Activated CD4-positive, alpha-beta T cell treated with anti-CD3 and anti-CD28 coated beads, Interleukin-2, amount 50 U/mL, for 16 hours (primary cell): ENCODE measurements around the gene ENOSF1.

Experiments
- DNase-seq: peaks from one replicate; pipeline ENCODE4 v3.0.0-alpha.2; 2020

Gene ENOSF1

DNA sequence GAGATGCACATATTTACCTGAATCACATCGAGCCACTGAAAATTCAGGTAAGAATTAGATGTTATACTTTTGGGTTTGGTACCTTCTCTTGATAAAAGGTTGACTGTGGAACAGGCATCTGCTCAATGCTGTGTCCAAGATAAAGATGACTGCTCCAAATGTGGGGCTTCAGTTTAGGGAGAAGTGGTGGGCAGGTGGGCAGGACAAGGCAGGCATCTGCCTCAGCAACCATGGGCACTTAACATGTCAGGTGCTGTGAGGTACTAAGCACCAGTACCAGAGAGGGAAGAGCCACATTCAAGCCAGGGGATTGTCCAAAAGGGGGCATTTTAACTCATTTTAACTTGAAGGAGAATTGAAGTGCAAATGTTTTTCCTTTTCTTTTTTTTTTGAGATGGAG is 41.0 kb downstream of the ENOSF1 start:
- DNase-seq = no peak

DNA sequence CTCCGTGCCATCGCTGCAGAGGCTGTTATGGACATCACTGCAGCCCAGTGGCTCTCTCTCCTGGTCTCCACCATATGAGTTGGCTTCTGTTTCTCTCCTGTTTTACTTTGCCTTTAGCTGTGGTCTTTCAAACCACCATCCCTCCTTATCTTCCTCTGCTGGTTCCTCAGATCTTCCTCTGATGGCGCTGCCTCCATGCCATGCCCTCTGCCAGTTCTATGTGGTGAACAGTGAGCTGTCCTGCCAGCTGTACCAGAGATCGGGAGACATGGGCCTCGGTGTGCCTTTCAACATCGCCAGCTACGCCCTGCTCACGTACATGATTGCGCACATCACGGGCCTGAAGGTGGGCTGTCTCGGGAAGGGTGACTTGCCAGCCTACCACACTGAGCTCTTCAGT is 41.9 kb downstream of the ENOSF1 start:
- DNase-seq = no peak

DNA sequence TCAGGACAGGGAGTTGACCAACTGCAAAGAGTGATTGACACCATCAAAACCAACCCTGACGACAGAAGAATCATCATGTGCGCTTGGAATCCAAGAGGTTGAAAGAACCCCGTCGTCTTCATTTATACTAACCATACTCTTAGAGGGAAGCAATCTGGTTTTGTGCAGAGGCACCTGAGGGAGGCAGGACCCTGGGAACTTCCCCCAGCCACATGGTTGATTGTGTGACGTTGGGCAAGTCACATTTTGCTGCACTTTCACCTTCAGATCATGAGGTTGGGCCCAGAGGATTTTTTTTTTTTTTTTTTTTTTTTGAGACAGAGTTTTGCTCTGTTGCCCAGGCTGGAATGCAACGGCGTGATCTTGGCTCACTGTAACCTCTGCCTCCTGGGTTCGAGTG is 43.4 kb downstream of the ENOSF1 start:
- no peak for DNase-seq

DNA sequence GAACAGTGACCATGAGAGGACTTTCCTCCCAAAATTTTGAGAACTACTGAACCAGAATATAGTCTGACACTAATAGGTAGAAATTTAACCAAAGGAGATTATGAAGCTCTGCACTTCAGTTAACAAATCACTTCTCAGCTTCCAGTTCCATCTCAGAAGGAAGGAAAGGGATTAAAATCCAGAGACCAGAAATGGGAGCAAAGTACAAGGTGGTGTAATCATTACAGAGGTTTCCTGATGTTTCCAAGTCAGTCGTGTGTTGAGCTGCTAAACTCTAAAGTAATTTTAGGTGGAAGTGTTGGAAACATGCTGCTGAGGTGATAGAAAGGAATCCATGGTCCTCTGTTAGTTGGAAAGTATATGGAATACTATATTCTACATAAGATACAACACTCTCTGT is 44.2 kb downstream of the ENOSF1 start:
- no peak for DNase-seq

DNA sequence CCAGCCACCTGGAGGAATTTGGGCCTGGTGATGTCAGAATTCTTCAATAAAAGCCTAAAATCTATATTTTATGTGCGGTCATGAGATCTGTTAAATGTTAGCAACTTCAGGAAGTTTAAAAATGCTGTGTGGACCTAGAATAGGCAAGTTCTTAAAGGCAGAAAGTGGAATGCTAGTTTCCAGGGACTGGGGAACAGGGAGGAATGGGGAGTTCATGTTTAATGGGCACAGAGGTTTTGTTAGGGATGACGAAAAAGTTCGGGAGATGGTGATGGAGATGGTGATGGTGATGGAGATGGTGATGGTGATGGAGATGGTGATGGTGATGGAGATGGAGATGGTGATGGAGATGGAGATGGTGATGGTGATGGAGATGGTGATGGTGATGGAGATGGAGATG is 45.8 kb downstream of the ENOSF1 start:
- no peak for DNase-seq

DNA sequence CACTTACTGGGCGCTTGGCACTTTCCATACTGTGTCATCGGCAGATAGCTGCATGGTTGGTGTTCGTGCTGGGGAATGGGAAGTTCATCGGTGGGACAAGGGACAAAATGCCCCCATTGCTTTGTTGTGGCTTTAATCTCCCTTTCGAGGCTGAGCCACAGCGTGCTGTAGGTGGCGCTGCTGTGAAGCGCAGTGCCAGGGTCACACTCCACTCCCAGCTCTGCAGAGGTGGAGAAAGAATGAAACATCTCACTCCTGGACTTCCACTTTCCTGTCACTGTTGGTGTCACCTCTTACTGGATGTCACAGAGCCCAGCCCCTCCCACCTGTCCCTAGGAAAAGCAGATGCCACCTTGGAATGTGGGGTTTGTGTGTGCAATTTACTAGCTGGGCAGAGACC is 46.3 kb downstream of the ENOSF1 start:
- DNase-seq = no peak

DNA sequence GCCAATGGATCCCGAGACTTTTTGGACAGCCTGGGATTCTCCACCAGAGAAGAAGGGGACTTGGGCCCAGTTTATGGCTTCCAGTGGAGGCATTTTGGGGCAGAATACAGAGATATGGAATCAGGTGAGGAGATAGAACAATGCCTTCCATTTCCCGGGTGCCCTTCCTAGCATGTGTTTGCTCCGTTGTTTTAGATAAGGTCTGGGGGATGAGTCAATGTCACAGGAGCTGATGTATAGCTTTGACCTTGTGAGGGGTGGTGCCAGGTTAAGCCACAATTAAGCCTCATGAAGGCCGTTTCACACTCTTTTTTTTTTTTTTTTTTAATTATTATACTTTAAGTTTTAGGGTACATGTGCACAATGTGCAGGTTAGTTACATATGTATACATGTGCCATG is 50.2 kb downstream of the ENOSF1 start:
- no peak for DNase-seq

DNA sequence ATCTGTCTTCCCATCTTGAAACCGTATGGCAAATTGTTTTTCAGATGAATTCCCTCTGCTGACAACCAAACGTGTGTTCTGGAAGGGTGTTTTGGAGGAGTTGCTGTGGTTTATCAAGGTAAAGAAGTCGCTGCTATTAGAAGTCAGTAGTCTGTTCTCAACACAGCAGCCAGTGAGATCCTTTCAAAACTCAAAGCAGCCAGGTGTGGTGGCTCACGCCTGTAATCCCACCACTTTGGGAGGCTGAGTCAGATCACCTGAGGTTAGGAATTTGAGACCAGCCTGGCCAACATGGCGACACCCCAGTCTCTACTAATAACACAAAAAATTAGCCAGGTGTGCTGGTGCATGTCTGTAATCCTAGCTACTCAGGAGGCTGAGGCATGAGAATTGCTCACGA is 52.8 kb downstream of the ENOSF1 start:
- no peak for DNase-seq

DNA sequence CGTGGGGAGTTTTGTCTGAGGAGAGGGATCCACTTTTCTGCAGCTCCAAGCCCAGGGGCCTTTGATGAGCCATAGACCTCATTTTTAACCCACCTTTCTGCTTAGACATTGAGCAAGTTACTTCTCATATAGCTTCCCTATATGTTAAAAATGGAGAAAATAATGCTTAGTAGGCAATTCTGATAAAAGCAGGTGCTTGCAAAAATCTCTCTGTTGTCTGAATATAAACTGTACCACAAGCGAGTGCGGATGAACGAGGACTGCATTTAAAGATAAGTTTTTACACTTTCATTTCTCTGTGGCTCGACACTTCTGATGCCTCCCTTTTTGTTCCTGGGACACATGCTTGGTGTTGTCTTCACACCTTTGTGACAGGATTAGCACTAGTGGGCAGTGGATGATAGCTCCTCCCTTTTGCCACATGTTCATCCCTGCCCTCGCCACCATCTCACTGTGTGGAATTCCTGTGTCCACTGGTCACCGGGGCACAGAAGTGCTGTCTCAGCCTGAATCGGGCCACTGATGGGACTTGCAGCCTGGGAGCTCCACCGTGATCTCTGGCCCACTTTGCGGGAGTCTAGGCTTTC is 53.4 kb downstream of the ENOSF1 start:
- no peak for DNase-seq

DNA sequence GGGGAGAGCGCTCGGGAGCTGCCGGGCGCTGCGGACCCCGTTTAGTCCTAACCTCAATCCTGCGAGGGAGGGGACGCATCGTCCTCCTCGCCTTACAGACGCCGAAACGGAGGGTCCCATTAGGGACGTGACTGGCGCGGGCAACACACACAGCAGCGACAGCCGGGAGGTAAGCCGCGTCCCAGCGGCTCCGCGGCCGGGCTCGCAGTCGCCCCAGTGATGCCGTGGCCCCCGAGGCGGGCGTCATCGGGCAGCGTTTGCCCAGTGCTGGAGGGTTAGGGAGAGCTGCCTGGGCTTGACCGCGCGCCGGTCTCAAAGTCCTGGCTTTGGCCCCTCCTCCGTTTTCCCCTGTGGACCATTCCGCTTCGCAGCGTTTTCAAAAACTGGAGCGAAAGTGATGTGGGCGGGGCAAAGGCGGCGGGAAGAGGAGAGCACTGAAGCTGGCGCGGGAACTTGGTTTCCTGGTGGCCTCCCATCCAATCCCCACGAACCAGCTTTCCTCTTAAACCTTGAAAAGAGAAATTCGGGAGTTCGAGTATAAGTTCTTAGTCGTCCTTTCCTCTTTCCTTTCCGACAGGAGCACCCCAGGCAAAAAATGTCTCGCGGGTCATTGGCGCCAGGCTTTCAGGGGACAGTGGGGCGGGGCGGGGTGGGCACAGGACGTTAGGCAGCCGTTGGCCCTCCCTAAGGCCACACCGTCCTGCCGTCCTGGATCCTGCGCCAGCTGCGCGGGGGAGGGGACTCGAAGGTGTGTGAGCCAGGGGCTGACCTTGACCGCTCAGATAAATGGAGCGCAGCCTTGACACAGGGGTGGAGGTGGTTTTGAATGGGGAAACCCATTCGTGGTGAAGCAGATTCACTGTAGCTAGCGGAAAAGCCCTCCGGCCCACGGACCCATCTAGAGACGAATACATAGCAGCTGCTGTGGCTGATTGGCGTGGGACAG is 54.2 kb downstream of the ENOSF1 start:
- DNase-seq = peak; percentile 91

DNA sequence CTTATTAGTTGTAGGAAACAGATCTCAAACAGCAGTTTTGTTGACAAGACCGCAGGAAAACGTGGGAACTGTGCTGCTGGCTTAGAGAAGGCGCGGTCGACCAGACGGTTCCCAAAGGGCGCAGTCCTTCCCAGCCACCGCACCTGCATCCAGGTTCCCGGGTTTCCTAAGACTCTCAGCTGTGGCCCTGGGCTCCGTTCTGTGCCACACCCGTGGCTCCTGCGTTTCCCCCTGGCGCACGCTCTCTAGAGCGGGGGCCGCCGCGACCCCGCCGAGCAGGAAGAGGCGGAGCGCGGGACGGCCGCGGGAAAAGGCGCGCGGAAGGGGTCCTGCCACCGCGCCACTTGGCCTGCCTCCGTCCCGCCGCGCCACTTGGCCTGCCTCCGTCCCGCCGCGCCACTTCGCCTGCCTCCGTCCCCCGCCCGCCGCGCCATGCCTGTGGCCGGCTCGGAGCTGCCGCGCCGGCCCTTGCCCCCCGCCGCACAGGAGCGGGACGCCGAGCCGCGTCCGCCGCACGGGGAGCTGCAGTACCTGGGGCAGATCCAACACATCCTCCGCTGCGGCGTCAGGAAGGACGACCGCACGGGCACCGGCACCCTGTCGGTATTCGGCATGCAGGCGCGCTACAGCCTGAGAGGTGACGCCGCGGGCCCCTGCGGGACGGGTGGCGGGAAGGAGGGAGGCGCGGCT is 55.0 kb downstream of the ENOSF1 start, which contains the start of gene TYMS:
Gene TYMS, plus strand, starts transcription at position 343 of the 690 bp plus-strand sequence. Its CDS starts 90 bp downstream, at position 433.
- DNase-seq = peak; percentile 73

DNA sequence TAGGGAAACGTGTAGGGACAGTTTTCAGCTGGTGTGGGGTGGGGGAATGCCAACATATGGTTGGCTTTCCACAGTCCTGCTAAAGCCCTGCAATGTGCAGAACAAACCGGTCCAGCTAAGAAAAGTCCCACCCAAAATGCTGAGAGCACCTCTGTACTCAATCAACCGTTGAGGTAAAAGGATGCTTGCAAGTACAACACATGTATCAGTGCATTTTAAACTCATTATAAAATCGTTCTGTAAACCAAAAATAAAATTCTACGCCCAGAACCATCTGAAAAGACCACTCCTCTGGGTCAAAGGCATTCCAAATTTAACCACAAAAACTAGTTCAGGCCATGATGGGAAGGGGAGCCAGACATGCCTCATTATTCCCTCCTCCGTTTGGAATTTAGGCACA is 57.0 kb downstream of the ENOSF1 start:
- no peak for DNase-seq

DNA sequence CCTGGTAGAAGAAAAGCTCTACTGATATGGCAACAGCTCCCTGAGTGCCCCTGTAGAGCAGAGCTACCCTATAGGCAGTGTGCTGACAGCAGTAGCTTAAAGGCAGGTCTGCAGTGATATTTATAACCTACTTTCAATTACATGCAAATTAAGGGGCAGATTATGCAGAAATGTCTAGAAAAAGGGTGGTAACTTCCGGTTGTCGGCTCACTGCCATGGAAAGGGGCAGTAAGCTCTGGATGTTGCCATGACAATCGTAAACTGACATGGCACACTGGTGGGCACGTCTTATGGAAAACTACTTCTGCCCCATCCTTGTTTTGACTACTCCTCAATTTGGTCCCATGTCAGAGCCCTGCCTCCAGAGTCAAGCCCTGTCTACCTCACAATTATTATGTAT is 57.8 kb downstream of the ENOSF1 start:
- no peak for DNase-seq

DNA sequence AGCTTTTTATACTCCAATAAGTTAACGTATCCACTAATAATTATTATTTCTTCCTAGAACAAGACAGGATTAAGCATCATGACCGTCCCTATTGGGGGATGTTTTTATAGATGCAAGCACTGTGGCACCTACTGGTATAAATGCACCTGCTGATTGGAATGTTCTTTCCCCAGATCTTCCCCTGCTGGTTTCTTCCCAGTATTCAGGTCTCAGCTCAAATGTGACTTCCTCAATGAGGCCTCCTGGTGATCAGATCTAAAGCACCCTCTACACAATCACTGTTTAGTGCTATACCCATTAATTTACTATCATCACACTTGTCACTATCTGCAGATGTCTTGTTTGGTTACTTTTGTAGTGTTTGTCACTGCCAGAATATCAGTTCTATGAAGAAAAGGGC is 58.9 kb downstream of the ENOSF1 start:
- no peak for DNase-seq

DNA sequence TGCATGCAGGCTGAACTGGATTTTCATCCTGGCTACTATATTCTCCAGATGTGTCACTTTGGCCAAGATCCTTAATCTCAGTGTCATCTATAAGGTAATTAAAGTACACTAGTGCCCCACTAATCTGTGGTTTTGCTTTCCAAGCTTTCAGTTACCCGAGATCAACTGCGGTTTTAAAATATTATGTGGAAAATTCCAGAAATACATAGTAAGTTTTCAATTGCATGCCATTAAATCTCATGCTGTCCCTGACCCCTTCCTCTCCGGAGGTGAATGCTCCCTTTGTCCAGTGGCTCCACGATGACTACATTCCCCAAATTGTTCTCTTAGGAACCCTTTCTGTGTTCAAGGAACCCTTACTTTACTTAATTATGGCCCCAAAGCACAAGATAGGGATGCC is 60.3 kb downstream of the ENOSF1 start:
- no peak for DNase-seq

DNA sequence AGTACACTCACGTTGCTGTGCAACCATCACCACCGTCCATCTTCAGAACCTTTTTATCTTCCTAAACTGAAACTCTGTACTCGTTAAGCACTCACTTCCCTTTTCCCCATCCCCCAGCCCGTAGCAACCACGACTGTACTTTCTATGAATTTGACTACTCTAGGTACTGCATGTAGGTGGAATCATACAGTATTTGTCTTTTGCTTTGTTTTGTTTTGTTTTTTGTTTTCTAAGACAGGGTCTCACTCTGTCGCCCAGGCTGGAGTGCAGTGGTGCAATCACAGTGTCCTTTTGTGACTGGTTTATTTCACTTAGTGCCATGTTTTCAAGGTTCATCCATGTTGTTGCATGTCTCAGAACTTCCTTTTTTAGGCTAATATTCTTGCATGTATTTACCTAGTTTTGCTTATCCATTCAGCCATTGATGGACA is 62.0 kb downstream of the ENOSF1 start:
- DNase-seq = peak; percentile 68

DNA sequence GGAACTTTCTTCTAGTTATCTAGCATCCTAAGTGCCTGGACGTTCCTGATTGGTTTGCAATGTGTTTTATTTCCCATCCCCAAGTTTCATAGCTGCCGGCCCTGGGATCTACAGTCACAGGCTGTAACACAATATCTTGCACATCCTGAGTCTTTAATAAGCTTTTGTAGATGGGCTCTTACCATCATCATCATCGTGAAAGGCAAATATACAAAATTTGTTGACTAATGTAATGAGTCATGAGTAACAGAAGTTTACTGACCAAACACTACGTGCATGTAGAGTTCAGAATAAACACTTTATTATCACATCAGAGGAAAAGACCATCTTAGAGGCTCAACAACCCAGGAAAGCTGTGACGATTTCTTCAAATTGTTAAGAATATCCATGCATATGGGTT is 63.1 kb downstream of the ENOSF1 start:
- no peak for DNase-seq

DNA sequence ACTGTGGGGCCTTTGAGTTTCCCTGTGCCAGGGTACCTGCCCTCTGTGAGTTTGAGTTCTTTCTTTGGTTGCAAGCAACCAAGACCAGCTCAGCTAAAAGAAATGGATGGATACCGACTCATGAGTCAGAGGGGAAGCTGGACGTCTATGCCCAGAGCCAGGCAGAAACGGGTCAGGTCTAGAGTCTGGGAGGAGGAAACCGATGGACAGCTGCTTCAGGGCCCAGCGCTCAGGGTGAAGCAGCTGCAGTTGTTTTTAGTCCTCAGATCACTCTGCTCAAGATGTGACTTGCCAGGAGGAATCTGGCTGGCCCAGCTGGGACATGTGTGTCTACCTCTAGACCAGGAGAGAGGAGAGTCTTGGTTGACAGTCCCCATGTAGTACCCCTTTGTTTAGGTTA is 65.1 kb downstream of the ENOSF1 start:
- DNase-seq = no peak

DNA sequence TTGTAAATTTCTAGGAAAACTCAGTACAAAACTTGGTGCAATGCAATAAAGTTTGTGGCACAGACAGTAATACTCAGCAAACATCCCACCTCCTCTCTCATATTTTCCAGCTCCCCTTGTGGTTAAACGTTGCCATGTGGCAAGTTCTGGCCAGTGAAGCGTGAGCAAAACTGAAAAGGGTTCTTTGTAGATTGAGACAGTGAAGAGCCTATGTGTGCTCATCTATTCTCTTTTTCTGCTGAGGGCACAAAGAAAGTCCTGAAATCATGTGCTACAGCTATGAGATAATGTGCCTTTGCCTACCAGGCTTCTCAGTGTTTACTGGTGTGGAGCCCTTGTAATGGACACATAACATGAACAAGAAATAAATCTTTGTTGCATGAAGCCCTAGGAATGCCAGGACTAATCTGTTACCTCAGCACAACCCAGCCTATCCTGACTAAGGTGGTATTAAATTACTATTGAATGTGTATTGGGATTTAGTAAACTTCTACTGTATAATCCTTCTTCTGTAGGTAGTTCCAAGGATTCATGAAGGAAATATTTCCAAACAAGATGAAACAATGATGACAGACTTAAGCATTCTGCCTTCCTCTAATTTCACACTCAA is 67.9 kb downstream of the ENOSF1 start:
- DNase-seq = peak; percentile 64

DNA sequence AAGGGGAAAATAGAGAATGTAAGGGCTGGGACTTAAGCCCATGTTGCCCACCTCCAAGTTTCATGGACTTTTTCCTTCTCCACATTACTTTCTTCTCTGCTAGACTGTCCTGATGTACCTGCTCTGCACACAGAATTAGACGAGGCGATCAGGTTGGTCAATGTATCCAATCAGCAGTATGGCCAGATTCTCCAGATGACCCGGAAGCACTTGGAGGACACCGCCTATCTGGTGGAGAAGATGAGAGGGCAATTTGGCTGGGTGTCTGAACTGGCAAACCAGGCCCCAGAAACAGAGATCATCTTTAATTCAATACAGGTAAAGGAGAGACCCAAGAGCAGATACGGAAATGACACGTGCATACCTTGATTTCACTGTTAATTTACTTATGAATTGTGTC is 71.2 kb downstream of the ENOSF1 start:
- no peak for DNase-seq

DNA sequence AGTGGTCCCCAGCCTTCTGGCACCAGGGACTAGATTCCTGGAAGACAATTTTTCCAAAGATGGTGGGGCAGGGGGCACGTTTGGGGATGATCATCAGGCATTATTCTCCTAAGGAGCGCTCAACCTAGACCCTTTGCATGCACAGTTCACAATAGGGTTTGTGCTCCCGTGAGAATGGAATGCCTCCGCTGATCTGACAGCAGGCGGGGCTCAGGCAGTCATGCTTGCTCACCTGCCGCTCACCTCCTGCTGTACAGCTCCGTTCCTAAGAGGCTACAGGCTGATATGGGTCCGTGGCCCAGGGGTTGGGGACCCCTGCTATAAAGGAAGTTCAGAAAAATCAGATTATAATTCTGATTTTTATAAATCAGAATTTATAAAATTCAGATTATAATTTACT is 77.3 kb downstream of the ENOSF1 start:
- no peak for DNase-seq

DNA sequence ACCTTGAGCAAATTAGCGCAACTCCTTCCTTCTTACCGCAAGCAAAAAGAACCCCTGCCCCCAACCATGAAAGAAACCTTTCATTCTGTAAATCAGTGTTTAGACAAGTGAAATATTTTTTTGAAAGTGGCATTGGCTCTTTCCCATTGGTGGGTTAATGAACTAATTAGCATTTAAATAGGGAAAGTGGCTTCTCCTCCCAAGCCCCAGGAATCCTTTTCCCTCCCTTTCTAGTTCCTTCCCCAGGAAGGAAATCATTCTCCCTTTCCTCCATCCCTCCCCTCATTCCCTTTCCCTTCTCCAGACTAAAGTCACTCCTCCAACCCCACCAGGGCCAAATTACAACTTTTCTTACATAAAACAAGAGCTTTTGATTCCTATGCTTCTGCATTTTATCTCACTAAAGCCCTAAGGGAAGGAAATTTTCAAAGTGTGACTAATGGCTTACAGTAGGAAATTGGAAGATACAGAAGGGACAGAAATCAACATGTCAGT is 77.8 kb downstream of the ENOSF1 start:
- DNase-seq = no peak

DNA sequence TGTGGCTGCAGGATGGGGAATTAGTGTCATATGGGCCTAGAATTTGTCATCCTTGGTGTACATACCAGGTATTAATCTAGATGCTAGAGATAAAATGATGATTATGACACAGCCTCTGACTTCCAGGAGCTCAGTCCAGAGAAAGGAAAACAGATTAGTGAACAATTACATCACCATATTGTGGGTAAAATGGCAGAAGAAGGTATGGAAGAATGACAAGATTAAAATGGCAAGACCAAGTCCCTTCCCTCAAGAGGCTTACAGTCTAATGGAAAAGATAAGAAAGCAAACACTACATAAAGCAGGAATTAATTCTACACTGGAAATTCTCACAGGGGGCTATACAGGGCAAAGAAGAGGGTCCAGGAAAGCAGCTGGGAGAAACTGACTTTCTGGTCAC is 80.9 kb downstream of the ENOSF1 start:
- DNase-seq = no peak
